ENCODE data around the gene BACH2.
"Not testable (repeated sequence)": the region's sequence is repeated elsewhere in the genome, so short reads cannot be mapped to it uniquely, and the experiment has no call there.

The BACH2 gene

GRCh38 chr6:90151576-90152422 lies 144.8 kb downstream of the BACH2 start:
- no peak for DNase-seq

GRCh38 chr6:90149280-90149679 lies 147.4 kb downstream of the BACH2 start:
- DNase-seq, result no peak

- DNase-seq, result no peak
These were observed 147.8 kb downstream of the BACH2 start for GRCh38 chr6:90148867-90149266.

GRCh38 chr6:90146921-90147649 lies 149.6 kb downstream of the BACH2 start:
- DNase-seq, result no peak

GRCh38 chr6:90146024-90146423 lies 150.6 kb downstream of the BACH2 start:
- DNase-seq, result no peak

- DNase-seq, result no peak
These were observed 151.6 kb downstream of the BACH2 start for GRCh38 chr6:90144928-90145555.

- DNase-seq, result no peak
These were observed 152.2 kb downstream of the BACH2 start for GRCh38 chr6:90144396-90144795.

- DNase-seq, result no peak
These were observed 156.0 kb downstream of the BACH2 start for GRCh38 chr6:90140683-90141082.

- DNase-seq, result no peak
These were observed 157.3 kb downstream of the BACH2 start for GRCh38 chr6:90139272-90139817.

GRCh38 chr6:90136837-90137568 lies 159.6 kb downstream of the BACH2 start:
- no peak for DNase-seq

GRCh38 chr6:90136176-90136575 lies 160.5 kb downstream of the BACH2 start:
- DNase-seq, result no peak

GRCh38 chr6:90135667-90136066 lies 161.0 kb downstream of the BACH2 start:
- no peak for DNase-seq

- DNase-seq, result not testable (repeated sequence)
These were observed 163.0 kb downstream of the BACH2 start for GRCh38 chr6:90133664-90134063.

- DNase-seq, result no peak
These were observed 164.8 kb downstream of the BACH2 start for GRCh38 chr6:90131614-90132423.

- DNase-seq, result no peak
These were observed 165.5 kb downstream of the BACH2 start for GRCh38 chr6:90131125-90131524.

- DNase-seq, result not testable (repeated sequence)
These were observed 168.0 kb downstream of the BACH2 start for GRCh38 chr6:90128687-90129086.

GRCh38 chr6:90127595-90127994 lies 169.0 kb downstream of the BACH2 start:
- DNase-seq, result no peak

- DNase-seq, result no peak
These were observed 169.8 kb downstream of the BACH2 start for GRCh38 chr6:90126839-90127238.

- no peak for DNase-seq
These were observed 170.5 kb downstream of the BACH2 start for GRCh38 chr6:90126181-90126580.

GRCh38 chr6:90124874-90125510 lies 171.7 kb downstream of the BACH2 start:
- DNase-seq, result no peak

- DNase-seq, result no peak
These were observed 172.8 kb downstream of the BACH2 start for GRCh38 chr6:90123831-90124230.
